Tibial artery (tissue), 4 donors: ENCODE measurements around the gene IGLON5.
A peak's percentile ranks its signal among the peaks of the same experiment; 100 is the strongest.

Experiments
- DNase-seq, 2 donors: peaks; one replicate each; pipeline ENCODE4 v3.0.0-alpha.2; 2019
- H3K27ac ChIP-seq, 2 donors: fragments of 200-600 bp; sonication (generic) in 1 of 2; 1 replicate in 1 of 2; 2 replicates in 1 of 2; pipeline ENCODE4 v1.5.1; 2018 to 2019; ENCODE audit warnings: mild to moderate bottlenecking in 1 of 2
- H3K27me3 ChIP-seq, 2 donors: fragments of 200-600 bp; sonication (generic) in 1 of 2; one replicate each; pipeline versions ENCODE4 v1.5.1 to v1.6.0; 2016 to 2019
- H3K36me3 ChIP-seq, 3 donors: fragments of 200-600 bp; sonication (generic) in 2 of 3; one replicate each; pipeline ENCODE4 v1.5.1; 2016 to 2019; ENCODE audit warnings: mild to moderate bottlenecking in 2 of 3
- H3K4me1 ChIP-seq, 4 donors: fragments of 200-600 bp; sonication (generic) in 2 of 4; 1 replicate in 3 of 4; 2 replicates in 1 of 4; pipeline ENCODE4 v1.5.1; 2016 to 2019
- H3K4me3 ChIP-seq, 2 donors: fragments of 200-600 bp; sonication (generic) in 1 of 2; 1 replicate in 1 of 2; 2 replicates in 1 of 2; pipeline ENCODE4 v1.5.1; 2018 to 2019; ENCODE audit warnings: mild to moderate bottlenecking in 2 of 2
- H3K9me3 ChIP-seq, 3 donors: fragments of 200-600 bp; sonication (generic) in 1 of 3; one replicate each; pipeline ENCODE4 v1.5.1; 2016 to 2019
- intact Hi-C: fragments of 100-400 bp; cut with DNase I; formaldehyde crosslinking; loops from one replicate; pipeline ENCODE4 v1.15.0; 2023; ENCODE audit warnings: low total_unique reads
- TF ChIP-seq, protein P1 (sequence below), 2 experiments: fragments of 200-600 bp in 1 of 2; fragments of 450-650 bp in 1 of 2; IDR thresholded peaks; one replicate each; pipeline ENCODE4 v1.5.1; 2017 to 2019; ENCODE audit warnings: antibody characterized with exemption in 2 of 2, mild to moderate bottlenecking in 1 of 2, moderate library complexity in 1 of 2

Gene IGLON5

DNA sequence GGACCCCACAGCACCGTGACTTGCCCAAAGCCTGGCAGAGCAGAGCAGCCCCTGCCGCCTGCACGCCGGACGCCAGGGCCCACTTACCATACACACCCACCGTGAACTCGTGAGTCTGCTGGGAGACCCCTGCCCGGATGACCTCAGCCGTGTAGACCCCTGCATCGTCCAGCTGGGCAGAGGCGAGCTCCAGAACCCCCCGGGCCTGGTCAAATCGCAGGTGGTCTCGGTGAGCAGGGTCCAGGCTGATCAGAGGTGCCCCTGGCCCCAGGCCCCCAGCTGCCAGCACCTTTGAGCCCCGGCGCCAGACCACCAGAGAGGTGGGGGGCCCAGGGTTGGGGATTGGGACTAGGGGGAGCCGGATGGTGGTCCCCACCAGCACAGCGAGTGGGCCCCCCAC is 29.6 kb downstream of the IGLON5 start:
- Histone ChIP-seq H3K36me3 (peaks cover 0 to 17% (median 3%) of the 10 kb centered on the region in 3 donors), H3K27ac (peak overlapping the region in 1 of 2 donors; percentile 89), H3K4me3 (no peak overlapping the region), H3K27me3 (no peaks in the 10 kb centered on the region), H3K4me1 (peaks cover 0 to 18% (median 11%) of the 10 kb centered on the region in 4 donors), H3K9me3 (no peaks in the 10 kb centered on the region)
- TF ChIP-seq, protein P1, sequence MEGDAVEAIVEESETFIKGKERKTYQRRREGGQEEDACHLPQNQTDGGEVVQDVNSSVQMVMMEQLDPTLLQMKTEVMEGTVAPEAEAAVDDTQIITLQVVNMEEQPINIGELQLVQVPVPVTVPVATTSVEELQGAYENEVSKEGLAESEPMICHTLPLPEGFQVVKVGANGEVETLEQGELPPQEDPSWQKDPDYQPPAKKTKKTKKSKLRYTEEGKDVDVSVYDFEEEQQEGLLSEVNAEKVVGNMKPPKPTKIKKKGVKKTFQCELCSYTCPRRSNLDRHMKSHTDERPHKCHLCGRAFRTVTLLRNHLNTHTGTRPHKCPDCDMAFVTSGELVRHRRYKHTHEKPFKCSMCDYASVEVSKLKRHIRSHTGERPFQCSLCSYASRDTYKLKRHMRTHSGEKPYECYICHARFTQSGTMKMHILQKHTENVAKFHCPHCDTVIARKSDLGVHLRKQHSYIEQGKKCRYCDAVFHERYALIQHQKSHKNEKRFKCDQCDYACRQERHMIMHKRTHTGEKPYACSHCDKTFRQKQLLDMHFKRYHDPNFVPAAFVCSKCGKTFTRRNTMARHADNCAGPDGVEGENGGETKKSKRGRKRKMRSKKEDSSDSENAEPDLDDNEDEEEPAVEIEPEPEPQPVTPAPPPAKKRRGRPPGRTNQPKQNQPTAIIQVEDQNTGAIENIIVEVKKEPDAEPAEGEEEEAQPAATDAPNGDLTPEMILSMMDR (IDR thresholded peaks at IDR 0.05) = no peak
- DNase-seq = no peak
- intact Hi-C loops = no loop called here

DNA sequence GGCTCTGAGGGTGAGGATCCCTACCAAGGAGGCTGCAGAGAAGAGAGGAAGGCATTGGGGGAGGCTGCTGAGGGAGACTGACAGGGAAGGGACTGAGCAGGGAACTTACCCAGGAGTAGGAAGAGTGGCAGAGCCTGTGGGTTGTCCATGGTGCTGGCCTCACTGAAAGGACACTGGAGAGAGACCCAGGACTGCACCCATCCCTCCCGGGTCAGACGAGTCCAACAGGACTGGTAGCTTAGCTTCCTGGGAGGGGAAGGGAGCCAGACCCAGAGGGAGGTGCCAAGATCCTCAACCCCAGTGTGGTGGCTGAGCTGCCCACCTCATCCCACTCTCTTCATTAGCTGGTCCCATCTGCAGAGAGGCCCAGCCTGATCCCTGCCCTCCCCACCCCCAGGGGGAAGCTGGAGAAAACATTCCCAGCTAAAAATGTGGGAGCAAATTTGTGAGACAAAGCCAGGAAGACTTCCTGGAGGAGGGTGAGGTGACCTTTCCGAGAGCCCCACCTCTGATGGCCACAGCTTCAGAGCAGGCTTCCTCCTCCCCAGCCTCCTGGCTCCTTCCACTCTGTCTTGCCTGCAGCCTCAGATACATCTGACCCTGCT is 30.6 kb downstream of the IGLON5 start, which contains the start of gene VSIG10L:
Gene VSIG10L (minus strand): TSS at position 164 of the 605 bp plus-strand sequence. CDS start 15 bp downstream, at position 149.
- TF ChIP-seq, protein P1 (IDR thresholded peaks at IDR 0.05) = no peak
- H3K4me1 ChIP-seq = peaks cover 0 to 18% (median 11%) of the 10 kb centered on the region in 4 donors
- H3K27ac ChIP-seq = peak within 1 kb of the TSS in 1 of 2 donors; percentile 89
- no peaks in the 10 kb centered on the region for H3K9me3 ChIP-seq
- DNase-seq = no peak
- no peak within 1 kb of the TSS for H3K4me3 ChIP-seq
- H3K27me3 ChIP-seq = no peaks in the 10 kb centered on the region
- H3K36me3 ChIP-seq = peaks cover 0 to 27% (median 3%) of the 10 kb centered on the region in 3 donors
- intact Hi-C loops = no loop called here

DNA sequence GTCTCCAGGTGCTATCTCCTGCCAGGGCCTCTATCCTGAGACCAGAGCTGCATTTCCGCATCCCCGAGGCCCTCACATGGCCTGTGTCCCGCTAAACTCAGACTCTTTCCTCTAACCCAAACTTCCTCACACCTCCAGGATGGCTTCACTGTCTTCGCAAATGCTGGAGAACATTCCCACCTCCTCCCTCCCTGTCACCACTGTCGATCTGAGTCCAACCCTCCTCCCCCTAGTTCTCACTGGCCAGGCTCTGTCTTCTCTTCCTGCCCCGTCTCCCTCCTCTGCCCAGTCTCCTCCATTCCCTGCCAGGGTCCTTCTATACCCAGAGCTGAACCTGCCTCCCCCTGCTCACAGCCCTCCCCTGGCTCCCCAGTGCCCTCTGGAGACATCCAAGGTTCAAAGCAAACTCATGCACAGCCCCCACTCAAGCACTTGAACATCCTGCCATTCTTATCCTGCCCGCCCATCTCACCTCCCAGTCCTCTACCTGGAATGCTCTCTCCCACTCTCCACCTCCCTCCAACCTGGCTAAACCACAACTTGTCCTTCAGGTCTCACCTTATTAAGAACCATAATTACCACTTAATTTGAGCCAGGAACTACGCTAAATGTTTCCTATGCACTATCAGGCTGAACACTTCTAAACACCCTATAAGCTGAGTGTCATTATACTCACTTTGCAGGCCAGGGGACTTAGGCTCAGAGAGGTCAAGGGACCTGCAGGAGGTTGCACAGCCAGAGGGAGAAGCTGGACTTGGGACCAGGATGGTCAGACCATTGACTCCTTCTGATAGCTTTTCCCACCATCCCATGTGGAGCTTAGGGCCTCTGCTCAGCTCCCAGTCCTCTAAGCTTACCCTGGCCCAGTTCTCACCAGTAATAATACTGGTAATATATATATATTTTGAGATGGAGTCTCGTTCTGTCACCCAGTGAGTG is 31.5 kb downstream of the IGLON5 start:
- H3K27ac ChIP-seq = no peak overlapping the region
- intact Hi-C loops = no loop called here
- H3K4me3 ChIP-seq = no peak overlapping the region
- peaks cover 0 to 35% (median 5%) of the 10 kb centered on the region in 3 donors for H3K36me3 ChIP-seq
- no peaks in the 10 kb centered on the region for H3K27me3 ChIP-seq
- TF ChIP-seq, protein P1 (IDR thresholded peaks at IDR 0.05) = no peak
- no peaks in the 10 kb centered on the region for H3K9me3 ChIP-seq
- peaks cover 0 to 18% (median 11%) of the 10 kb centered on the region in 4 donors for H3K4me1 ChIP-seq
- no peak for DNase-seq

DNA sequence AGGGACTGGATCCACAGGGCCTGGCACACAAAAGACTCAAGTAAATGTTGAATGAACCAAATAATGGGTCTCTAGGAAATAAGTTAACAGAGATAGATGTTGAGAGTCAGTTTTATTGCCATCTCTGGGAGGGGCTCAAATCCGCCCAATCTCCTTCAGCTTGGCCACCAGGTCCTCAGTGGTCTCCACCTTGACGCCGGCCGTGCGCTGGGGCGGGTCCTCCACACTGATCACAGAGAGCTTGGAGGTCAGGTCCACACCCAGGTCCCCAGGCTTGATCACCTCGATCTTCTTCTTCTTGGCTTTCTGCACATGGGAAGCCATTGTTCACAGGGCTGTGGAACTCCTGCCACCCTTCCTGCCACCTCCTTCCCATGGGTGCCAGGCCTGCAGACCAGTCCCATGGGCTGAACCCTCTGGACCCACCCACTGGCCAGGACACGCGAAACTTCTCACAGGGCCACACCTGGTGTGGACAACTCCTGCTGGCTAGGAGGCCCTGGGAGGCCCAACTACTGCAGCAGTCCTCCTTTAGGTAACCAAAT is 33.7 kb downstream of the IGLON5 start:
- no peak overlapping the region for H3K27ac ChIP-seq
- TF ChIP-seq, protein P1 (IDR thresholded peaks at IDR 0.05) = no peak
- no peaks in the 10 kb centered on the region for H3K9me3 ChIP-seq
- H3K4me1 ChIP-seq = peaks cover 0 to 8% (median 3%) of the 10 kb centered on the region in 4 donors
- H3K27me3 ChIP-seq = no peaks in the 10 kb centered on the region
- peaks cover 6 to 47% (median 17%) of the 10 kb centered on the region in 3 donors for H3K36me3 ChIP-seq
- DNase-seq = no peak
- no peak overlapping the region for H3K4me3 ChIP-seq
- intact Hi-C loops = no loop called here

DNA sequence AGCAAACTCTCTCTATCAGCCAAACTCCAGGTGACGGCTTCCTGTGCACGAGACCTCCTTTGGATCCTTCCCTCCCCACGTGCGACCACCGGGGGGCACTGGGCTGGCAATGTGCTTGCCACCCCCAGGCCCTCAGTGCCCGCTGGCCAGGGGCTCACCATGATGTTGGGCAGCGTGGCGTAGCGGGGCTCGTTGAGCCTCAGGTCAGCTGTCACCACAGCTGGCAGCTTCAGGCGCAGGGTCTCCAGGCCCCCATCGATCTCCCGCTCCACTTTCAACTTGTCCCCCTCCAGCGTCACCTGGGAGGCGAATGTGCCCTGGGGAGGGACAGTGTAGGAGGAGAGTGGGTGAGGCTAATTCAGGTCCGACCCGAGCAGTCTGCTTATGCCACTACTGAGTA is 35.3 kb downstream of the IGLON5 start:
- DNase-seq = no peak
- peaks cover 7 to 63% (median 33%) of the 10 kb centered on the region in 3 donors for H3K36me3 ChIP-seq
- no peak overlapping the region for H3K27ac ChIP-seq
- intact Hi-C loops = no loop called here
- no peak overlapping the region for H3K4me3 ChIP-seq
- no peaks in the 10 kb centered on the region for H3K9me3 ChIP-seq
- H3K27me3 ChIP-seq = no peaks in the 10 kb centered on the region
- H3K4me1 ChIP-seq = no peaks in the 10 kb centered on the region
- TF ChIP-seq, protein P1 (IDR thresholded peaks at IDR 0.05) = no peak
